HG02884 (cell line): ENCODE results near the gene CEP128.

Experiments
- ATAC-seq: cut with Tn5 transposase; IDR thresholded peaks from one replicate; pipeline ENCODE4 v1.9.1; 2021; ENCODE audit warnings: mild to moderate bottlenecking, moderate library complexity; ENCODE audit not compliant: unreplicated experiment

CEP128 gene

GRCh38 chr14:80621701-80622100 lies 319.8 kb downstream of the CEP128 start:
- no peak for ATAC-seq

- ATAC-seq: no peak
Observed at GRCh38 chr14:80620434-80620833, 321.1 kb downstream of the CEP128 start.

GRCh38 chr14:80618751-80619329 lies 322.7 kb downstream of the CEP128 start:
- ATAC-seq: no peak

GRCh38 chr14:80615831-80616230 lies 325.7 kb downstream of the CEP128 start:
- ATAC-seq: no peak

- no peak for ATAC-seq
Observed at GRCh38 chr14:80609055-80609454, 332.5 kb downstream of the CEP128 start.

GRCh38 chr14:80608563-80608962 lies 333.0 kb downstream of the CEP128 start:
- no peak for ATAC-seq

GRCh38 chr14:80607430-80608190 lies 333.9 kb downstream of the CEP128 start:
- ATAC-seq: no peak

GRCh38 chr14:80606347-80606772 lies 335.2 kb downstream of the CEP128 start:
- ATAC-seq: no peak

GRCh38 chr14:80605536-80605935 lies 336.0 kb downstream of the CEP128 start:
- no peak for ATAC-seq

GRCh38 chr14:80602946-80603345 lies 338.6 kb downstream of the CEP128 start:
- ATAC-seq: no peak

GRCh38 chr14:80587096-80587724 lies 354.3 kb downstream of the CEP128 start:
- ATAC-seq: peak; percentile 94

- ATAC-seq: no peak
Observed at GRCh38 chr14:80586131-80586530, 355.4 kb downstream of the CEP128 start.

GRCh38 chr14:80585506-80585835 lies 356.1 kb downstream of the CEP128 start:
- no peak for ATAC-seq

- ATAC-seq: no peak
Observed at GRCh38 chr14:80584744-80585505, 356.6 kb downstream of the CEP128 start.

- ATAC-seq: no peak
Observed at GRCh38 chr14:80577599-80577998, 363.9 kb downstream of the CEP128 start.

- no peak for ATAC-seq
Observed at GRCh38 chr14:80576401-80576800, 365.1 kb downstream of the CEP128 start.

- ATAC-seq: peak; percentile 53
Observed at GRCh38 chr14:80575763-80576162, 365.8 kb downstream of the CEP128 start.

GRCh38 chr14:80572666-80573065 lies 368.9 kb downstream of the CEP128 start:
- ATAC-seq: no peak

- ATAC-seq: no peak
Observed at GRCh38 chr14:80570930-80571298, 370.6 kb downstream of the CEP128 start.

- ATAC-seq: no peak
Observed at GRCh38 chr14:80567905-80568536, 373.5 kb downstream of the CEP128 start.

- ATAC-seq: no peak
Observed at GRCh38 chr14:80565001-80565400, 376.5 kb downstream of the CEP128 start.
